K562 (cell line): ENCODE results near the gene CECR2.

Source experiments
- COPS2 ChIP-seq: fragments of 450-650 bp; conservative IDR thresholded peaks from 2 replicates; pipeline ENCODE4 v1.6.1; 2016; ENCODE audit warnings: mild to moderate bottlenecking, moderate library complexity
- CTCF ChIP-seq, 3 experiments: IDR thresholded peaks in 2 of 3; conservative IDR thresholded peaks in 1 of 3; 2 replicates each; pipeline ENCODE4 v1.5.1; 2011 to 2012; ENCODE audit warnings: low read length in 3 of 3, mild to moderate bottlenecking in 3 of 3, control low read depth in 2 of 3, improper control_type of control experiment in 1 of 3, inconsistent platforms in 1 of 3, low read depth in 1 of 3, mixed read lengths in 1 of 3, moderate library complexity in 1 of 3; ENCODE audit not compliant: insufficient read depth in 2 of 3
- KLF10 ChIP-seq: fragments of 250-450 bp; sonication (Bioruptor Pico); IDR thresholded peaks from 2 replicates; pipeline ENCODE4 v1.6.1; 2021; ENCODE audit warnings: matching md5 sums
- KLF16 ChIP-seq: IDR thresholded peaks from 2 replicates; pipeline ENCODE4 v1.6.1; 2016; ENCODE audit warnings: antibody characterized with exemption
- MCM7 ChIP-seq, 2 experiments: fragments of 450-650 bp; IDR thresholded peaks; 2 replicates each; pipeline ENCODE4 v1.6.1; 2016 to 2018
- MEF2D ChIP-seq: conservative IDR thresholded peaks from 2 replicates; pipeline ENCODE4 v1.6.1; 2016; ENCODE audit warnings: low read depth, missing genetic modification characterization, missing compliant biosample characterization
- NFE2L1 ChIP-seq: fragments of 450-650 bp; IDR thresholded peaks from 2 replicates; pipeline ENCODE4 v1.6.1; 2016; ENCODE audit warnings: missing genetic modification characterization, low read depth, mild to moderate bottlenecking, missing compliant biosample characterization, moderate library complexity, borderline replicate concordance
- POLR2A ChIP-seq: fragments of 450-650 bp; conservative IDR thresholded peaks from 2 replicates; pipeline ENCODE4 v1.6.1; 2016
- SIN3A ChIP-seq, 2 experiments: fragments of 150-350 bp in 1 of 2; IDR thresholded peaks; 2 replicates each; pipeline ENCODE4 v1.6.1; 2011 to 2016; ENCODE audit warnings: borderline replicate concordance in 2 of 2, low read depth in 2 of 2, low read length in 2 of 2, mild to moderate bottlenecking in 2 of 2, moderate library complexity in 2 of 2; ENCODE audit not compliant: control insufficient read depth in 1 of 2
- SP1 ChIP-seq: sonication (generic); formaldehyde crosslinking; IDR thresholded peaks from 2 replicates; pipeline ENCODE4 v1.8.1; 2022; ENCODE audit warnings: mild to moderate bottlenecking, missing genetic modification reagents
- TAF1 ChIP-seq: IDR thresholded peaks from 2 replicates; pipeline ENCODE4 v1.6.1; 2011; ENCODE audit warnings: mild to moderate bottlenecking, low read length, moderate library complexity; ENCODE audit not compliant: insufficient read depth, control insufficient read depth, severe bottlenecking; ENCODE audit errors: extremely low read depth
- ZBED1 ChIP-seq: IDR thresholded peaks from 2 replicates; pipeline ENCODE4 v1.6.1; 2014
- ZFX ChIP-seq: sonication (generic); formaldehyde crosslinking; IDR thresholded peaks from 2 replicates; pipeline ENCODE4 v1.8.0; 2022; ENCODE audit warnings: mild to moderate bottlenecking, missing genetic modification reagents, moderate library complexity
- TF ChIP-seq, protein P1 (sequence below), 2 experiments: fragments of 450-650 bp; IDR thresholded peaks; 2 replicates each; pipeline ENCODE4 v1.6.1; 2016

- no peak for TF ChIP-seq SP1
- no peak for TF ChIP-seq MEF2D (tag)
- TF ChIP-seq MCM7 (IDR thresholded peaks at IDR 0.05), result no peak
- TF ChIP-seq NFE2L1 (tag), result no peak
- no peak for TF ChIP-seq KLF16
- no peak for TF ChIP-seq ZFX (CRISPR knock-in tag)
- TF ChIP-seq TAF1, result no peak
- TF ChIP-seq POLR2A, result no peak
- no peak for TF ChIP-seq SIN3A (IDR thresholded peaks at IDR 0.05; ENCODE audit: borderline replicate concordance in 2 of 2, control insufficient read depth in 1 of 2, low read depth in 2 of 2, low read length in 2 of 2)
- TF ChIP-seq CTCF (IDR thresholded peaks at IDR 0.05 in 2 of 3, conservative IDR thresholded peaks at IDR 0.05 in 1 of 3; ENCODE audit: insufficient read depth in 2 of 3, low read depth in 1 of 3, low read length in 3 of 3), result no peak
- TF ChIP-seq, protein P1, sequence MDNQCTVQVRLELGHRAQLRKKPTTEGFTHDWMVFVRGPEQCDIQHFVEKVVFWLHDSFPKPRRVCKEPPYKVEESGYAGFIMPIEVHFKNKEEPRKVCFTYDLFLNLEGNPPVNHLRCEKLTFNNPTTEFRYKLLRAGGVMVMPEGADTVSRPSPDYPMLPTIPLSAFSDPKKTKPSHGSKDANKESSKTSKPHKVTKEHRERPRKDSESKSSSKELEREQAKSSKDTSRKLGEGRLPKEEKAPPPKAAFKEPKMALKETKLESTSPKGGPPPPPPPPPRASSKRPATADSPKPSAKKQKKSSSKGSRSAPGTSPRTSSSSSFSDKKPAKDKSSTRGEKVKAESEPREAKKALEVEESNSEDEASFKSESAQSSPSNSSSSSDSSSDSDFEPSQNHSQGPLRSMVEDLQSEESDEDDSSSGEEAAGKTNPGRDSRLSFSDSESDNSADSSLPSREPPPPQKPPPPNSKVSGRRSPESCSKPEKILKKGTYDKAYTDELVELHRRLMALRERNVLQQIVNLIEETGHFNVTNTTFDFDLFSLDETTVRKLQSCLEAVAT (IDR thresholded peaks at IDR 0.05), result no peak
- no peak for TF ChIP-seq ZBED1
- no peak for TF ChIP-seq KLF10 (CRISPR knock-in tag)
- no peak for TF ChIP-seq COPS2
Measured at GRCh38 chr22:17403906-17404305, 34.6 kb downstream of the CECR2 start.
